ENCODE results near the gene MASP2. TPM values are rescaled to one million over a fixed set of nuclear protein-coding genes. Genes with fewer than 3 reads are reported as not detected.
A peak's percentile ranks its signal among the peaks of the same experiment; 100 is the strongest.

The MASP2 gene
- total and polyA plus RNA-seq, 2 of the 8 experiments (the other 6 are each of a cell fraction or from before 2014, with no cell fraction given): 0.54 to 1.2 TPM

DNA sequence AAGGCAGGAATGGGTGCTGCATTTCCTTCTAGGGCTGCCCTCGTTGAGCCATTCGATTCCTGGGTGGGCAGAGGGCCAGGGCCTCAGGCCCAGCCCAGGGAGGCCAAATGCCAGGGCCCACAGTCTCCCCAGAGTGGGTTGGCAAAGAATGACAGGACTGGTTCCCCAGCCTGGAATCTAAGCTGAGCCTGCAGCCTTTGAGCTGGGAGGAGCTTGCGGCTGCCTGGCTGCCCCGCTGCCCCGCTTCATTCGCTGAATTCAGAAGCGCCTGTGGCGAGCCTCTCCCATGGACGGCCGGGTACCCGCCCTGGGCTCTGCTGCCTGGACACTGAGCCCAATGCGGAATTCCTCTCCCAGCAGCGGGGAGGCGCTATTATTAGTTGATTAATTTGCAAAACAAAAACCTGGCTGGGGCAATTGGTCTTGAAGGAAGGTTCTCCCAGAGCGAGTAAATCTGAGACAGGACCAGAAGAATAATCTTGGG, 66.9 kb downstream of the MASP2 start (continued):
- TF ChIP-seq, protein P1, sequence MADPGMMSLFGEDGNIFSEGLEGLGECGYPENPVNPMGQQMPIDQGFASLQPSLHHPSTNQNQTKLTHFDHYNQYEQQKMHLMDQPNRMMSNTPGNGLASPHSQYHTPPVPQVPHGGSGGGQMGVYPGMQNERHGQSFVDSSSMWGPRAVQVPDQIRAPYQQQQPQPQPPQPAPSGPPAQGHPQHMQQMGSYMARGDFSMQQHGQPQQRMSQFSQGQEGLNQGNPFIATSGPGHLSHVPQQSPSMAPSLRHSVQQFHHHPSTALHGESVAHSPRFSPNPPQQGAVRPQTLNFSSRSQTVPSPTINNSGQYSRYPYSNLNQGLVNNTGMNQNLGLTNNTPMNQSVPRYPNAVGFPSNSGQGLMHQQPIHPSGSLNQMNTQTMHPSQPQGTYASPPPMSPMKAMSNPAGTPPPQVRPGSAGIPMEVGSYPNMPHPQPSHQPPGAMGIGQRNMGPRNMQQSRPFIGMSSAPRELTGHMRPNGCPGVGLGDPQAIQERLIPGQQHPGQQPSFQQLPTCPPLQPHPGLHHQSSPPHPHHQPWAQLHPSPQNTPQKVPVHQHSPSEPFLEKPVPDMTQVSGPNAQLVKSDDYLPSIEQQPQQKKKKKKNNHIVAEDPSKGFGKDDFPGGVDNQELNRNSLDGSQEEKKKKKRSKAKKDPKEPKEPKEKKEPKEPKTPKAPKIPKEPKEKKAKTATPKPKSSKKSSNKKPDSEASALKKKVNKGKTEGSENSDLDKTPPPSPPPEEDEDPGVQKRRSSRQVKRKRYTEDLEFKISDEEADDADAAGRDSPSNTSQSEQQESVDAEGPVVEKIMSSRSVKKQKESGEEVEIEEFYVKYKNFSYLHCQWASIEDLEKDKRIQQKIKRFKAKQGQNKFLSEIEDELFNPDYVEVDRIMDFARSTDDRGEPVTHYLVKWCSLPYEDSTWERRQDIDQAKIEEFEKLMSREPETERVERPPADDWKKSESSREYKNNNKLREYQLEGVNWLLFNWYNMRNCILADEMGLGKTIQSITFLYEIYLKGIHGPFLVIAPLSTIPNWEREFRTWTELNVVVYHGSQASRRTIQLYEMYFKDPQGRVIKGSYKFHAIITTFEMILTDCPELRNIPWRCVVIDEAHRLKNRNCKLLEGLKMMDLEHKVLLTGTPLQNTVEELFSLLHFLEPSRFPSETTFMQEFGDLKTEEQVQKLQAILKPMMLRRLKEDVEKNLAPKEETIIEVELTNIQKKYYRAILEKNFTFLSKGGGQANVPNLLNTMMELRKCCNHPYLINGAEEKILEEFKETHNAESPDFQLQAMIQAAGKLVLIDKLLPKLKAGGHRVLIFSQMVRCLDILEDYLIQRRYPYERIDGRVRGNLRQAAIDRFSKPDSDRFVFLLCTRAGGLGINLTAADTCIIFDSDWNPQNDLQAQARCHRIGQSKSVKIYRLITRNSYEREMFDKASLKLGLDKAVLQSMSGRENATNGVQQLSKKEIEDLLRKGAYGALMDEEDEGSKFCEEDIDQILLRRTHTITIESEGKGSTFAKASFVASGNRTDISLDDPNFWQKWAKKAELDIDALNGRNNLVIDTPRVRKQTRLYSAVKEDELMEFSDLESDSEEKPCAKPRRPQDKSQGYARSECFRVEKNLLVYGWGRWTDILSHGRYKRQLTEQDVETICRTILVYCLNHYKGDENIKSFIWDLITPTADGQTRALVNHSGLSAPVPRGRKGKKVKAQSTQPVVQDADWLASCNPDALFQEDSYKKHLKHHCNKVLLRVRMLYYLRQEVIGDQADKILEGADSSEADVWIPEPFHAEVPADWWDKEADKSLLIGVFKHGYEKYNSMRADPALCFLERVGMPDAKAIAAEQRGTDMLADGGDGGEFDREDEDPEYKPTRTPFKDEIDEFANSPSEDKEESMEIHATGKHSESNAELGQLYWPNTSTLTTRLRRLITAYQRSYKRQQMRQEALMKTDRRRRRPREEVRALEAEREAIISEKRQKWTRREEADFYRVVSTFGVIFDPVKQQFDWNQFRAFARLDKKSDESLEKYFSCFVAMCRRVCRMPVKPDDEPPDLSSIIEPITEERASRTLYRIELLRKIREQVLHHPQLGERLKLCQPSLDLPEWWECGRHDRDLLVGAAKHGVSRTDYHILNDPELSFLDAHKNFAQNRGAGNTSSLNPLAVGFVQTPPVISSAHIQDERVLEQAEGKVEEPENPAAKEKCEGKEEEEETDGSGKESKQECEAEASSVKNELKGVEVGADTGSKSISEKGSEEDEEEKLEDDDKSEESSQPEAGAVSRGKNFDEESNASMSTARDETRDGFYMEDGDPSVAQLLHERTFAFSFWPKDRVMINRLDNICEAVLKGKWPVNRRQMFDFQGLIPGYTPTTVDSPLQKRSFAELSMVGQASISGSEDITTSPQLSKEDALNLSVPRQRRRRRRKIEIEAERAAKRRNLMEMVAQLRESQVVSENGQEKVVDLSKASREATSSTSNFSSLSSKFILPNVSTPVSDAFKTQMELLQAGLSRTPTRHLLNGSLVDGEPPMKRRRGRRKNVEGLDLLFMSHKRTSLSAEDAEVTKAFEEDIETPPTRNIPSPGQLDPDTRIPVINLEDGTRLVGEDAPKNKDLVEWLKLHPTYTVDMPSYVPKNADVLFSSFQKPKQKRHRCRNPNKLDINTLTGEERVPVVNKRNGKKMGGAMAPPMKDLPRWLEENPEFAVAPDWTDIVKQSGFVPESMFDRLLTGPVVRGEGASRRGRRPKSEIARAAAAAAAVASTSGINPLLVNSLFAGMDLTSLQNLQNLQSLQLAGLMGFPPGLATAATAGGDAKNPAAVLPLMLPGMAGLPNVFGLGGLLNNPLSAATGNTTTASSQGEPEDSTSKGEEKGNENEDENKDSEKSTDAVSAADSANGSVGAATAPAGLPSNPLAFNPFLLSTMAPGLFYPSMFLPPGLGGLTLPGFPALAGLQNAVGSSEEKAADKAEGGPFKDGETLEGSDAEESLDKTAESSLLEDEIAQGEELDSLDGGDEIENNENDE (IDR thresholded peaks at IDR 0.05; ENCODE audit: insufficient replicate concordance, low read length): no peak
- TF ChIP-seq, protein P2, sequence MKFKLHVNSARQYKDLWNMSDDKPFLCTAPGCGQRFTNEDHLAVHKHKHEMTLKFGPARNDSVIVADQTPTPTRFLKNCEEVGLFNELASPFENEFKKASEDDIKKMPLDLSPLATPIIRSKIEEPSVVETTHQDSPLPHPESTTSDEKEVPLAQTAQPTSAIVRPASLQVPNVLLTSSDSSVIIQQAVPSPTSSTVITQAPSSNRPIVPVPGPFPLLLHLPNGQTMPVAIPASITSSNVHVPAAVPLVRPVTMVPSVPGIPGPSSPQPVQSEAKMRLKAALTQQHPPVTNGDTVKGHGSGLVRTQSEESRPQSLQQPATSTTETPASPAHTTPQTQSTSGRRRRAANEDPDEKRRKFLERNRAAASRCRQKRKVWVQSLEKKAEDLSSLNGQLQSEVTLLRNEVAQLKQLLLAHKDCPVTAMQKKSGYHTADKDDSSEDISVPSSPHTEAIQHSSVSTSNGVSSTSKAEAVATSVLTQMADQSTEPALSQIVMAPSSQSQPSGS (IDR thresholded peaks at IDR 0.05; ENCODE audit: low read length): no peak
- TF ChIP-seq TAF7 (optimal IDR thresholded peaks at IDR 0.05; ENCODE audit: borderline replicate concordance, low read depth, low read length) (no peak), SRF (IDR thresholded peaks at IDR 0.05; ENCODE audit: low read depth, low read length) (no peak), TAF1 (IDR thresholded peaks at IDR 0.05; ENCODE audit: low read depth, low read length) (no peak), BCL11A (IDR thresholded peaks at IDR 0.05; ENCODE audit: low read depth in 2 of 2, low read length in 2 of 2) (no peak), SIRT6 (IDR thresholded peaks at IDR 0.05; ENCODE audit: low read length) (no peak), POU5F1 (IDR thresholded peaks at IDR 0.05; ENCODE audit: low read depth, low read length) (peak; percentile 70; the same call in 1 of the 2 replicates), SAP30 (IDR thresholded peaks at IDR 0.05; ENCODE audit: insufficient read depth, insufficient replicate concordance, low read length) (no peak), ZNF274 (IDR thresholded peaks at IDR 0.05; ENCODE audit: borderline replicate concordance, extremely low read depth, low read length) (no peak)
